Measurements from ENCODE around the gene MACROD1. TPM values are rescaled to one million over a fixed set of nuclear protein-coding genes. Genes with fewer than 3 reads are reported as not detected.

Gene MACROD1
- total and polyA plus RNA-seq, 10 of the 15 experiments (the other 5 are each of a cell fraction or from before 2014, with no cell fraction given) = 1.2 to 22.7 (median 11.3) TPM; not detected in 1

DNA sequence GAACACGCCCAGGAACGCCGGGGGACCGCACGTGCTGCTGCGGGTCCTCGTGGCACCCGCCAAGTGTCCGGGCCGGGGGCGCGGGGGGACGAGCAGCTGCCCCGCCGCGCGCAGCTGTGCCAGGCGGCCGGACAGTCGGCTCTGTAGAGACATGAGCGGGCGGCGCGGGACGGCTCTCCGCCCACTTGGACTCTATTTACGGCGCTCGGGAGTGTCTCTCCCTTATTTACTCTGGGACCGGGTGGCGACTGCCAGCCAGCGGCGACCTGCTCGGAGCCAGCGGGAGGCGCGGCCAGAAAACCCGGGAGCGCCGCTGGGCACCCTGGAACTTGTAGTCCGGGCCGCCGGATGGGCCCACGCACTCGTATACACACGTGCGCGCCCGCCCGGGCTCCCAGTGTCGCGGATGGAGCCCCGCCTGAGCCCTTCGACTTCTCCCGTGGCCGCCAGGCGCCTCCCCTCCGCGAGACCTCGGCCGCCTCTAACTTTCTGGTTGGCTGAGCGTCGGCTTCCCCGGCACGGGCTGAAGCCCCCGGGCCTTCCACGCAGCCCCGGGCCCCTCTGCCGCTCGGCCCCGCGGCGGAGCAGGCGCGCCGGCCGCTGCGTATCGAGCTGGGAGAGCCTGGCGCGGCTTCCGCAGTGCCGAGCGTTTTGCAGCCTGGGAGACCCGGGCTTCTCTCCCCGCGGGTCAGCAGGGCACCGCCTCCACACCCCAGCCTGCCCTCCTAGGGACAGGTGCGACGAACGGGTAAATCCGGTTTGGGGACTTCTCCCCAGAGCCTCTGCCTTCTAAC is at the start of gene MACROD1 (continued):
- TF ChIP-seq, protein P1, sequence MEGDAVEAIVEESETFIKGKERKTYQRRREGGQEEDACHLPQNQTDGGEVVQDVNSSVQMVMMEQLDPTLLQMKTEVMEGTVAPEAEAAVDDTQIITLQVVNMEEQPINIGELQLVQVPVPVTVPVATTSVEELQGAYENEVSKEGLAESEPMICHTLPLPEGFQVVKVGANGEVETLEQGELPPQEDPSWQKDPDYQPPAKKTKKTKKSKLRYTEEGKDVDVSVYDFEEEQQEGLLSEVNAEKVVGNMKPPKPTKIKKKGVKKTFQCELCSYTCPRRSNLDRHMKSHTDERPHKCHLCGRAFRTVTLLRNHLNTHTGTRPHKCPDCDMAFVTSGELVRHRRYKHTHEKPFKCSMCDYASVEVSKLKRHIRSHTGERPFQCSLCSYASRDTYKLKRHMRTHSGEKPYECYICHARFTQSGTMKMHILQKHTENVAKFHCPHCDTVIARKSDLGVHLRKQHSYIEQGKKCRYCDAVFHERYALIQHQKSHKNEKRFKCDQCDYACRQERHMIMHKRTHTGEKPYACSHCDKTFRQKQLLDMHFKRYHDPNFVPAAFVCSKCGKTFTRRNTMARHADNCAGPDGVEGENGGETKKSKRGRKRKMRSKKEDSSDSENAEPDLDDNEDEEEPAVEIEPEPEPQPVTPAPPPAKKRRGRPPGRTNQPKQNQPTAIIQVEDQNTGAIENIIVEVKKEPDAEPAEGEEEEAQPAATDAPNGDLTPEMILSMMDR (IDR thresholded peaks at IDR 0.05 in 2 of 3, conservative IDR thresholded peaks at IDR 0.05 in 1 of 3; ENCODE audit: control insufficient read depth in 2 of 3, extremely low read depth in 1 of 3, insufficient read depth in 1 of 3, low read depth in 3 of 3, low read length in 3 of 3) = 0 out of 6 replicates have a peak, but pooled peaks of 1 of the 3 experiments have one; percentile 4
- TF ChIP-seq, protein P2, sequence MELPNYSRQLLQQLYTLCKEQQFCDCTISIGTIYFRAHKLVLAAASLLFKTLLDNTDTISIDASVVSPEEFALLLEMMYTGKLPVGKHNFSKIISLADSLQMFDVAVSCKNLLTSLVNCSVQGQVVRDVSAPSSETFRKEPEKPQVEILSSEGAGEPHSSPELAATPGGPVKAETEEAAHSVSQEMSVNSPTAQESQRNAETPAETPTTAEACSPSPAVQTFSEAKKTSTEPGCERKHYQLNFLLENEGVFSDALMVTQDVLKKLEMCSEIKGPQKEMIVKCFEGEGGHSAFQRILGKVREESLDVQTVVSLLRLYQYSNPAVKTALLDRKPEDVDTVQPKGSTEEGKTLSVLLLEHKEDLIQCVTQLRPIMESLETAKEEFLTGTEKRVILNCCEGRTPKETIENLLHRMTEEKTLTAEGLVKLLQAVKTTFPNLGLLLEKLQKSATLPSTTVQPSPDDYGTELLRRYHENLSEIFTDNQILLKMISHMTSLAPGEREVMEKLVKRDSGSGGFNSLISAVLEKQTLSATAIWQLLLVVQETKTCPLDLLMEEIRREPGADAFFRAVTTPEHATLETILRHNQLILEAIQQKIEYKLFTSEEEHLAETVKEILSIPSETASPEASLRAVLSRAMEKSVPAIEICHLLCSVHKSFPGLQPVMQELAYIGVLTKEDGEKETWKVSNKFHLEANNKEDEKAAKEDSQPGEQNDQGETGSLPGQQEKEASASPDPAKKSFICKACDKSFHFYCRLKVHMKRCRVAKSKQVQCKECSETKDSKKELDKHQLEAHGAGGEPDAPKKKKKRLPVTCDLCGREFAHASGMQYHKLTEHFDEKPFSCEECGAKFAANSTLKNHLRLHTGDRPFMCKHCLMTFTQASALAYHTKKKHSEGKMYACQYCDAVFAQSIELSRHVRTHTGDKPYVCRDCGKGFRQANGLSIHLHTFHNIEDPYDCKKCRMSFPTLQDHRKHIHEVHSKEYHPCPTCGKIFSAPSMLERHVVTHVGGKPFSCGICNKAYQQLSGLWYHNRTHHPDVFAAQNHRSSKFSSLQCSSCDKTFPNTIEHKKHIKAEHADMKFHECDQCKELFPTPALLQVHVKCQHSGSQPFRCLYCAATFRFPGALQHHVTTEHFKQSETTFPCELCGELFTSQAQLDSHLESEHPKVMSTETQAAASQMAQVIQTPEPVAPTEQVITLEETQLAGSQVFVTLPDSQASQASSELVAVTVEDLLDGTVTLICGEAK (IDR thresholded peaks at IDR 0.05; ENCODE audit: borderline replicate concordance) = no peak
- TF ChIP-seq GATAD2B (conservative IDR thresholded peaks at IDR 0.05; ENCODE audit: low read depth) = peak; percentile 83
- TF ChIP-seq, protein P3, sequence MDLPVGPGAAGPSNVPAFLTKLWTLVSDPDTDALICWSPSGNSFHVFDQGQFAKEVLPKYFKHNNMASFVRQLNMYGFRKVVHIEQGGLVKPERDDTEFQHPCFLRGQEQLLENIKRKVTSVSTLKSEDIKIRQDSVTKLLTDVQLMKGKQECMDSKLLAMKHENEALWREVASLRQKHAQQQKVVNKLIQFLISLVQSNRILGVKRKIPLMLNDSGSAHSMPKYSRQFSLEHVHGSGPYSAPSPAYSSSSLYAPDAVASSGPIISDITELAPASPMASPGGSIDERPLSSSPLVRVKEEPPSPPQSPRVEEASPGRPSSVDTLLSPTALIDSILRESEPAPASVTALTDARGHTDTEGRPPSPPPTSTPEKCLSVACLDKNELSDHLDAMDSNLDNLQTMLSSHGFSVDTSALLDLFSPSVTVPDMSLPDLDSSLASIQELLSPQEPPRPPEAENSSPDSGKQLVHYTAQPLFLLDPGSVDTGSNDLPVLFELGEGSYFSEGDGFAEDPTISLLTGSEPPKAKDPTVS (IDR thresholded peaks at IDR 0.05; ENCODE audit: low read depth, low read length) = no peak
- TF ChIP-seq RBBP5 (conservative IDR thresholded peaks at IDR 0.05) = no peak
- no peak for TF ChIP-seq CREB1 (IDR thresholded peaks at IDR 0.05; ENCODE audit: low read depth)
- TF ChIP-seq POLR2AphosphoS5 (IDR thresholded peaks at IDR 0.05; ENCODE audit: low read length) = no peak
- TF ChIP-seq BACH1 (IDR thresholded peaks at IDR 0.05; ENCODE audit: borderline replicate concordance) = peak; percentile 78
- no peak for TF ChIP-seq NFYB (IDR thresholded peaks at IDR 0.05; ENCODE audit: insufficient read depth, low read depth, low read length)
- TF ChIP-seq, protein P4, sequence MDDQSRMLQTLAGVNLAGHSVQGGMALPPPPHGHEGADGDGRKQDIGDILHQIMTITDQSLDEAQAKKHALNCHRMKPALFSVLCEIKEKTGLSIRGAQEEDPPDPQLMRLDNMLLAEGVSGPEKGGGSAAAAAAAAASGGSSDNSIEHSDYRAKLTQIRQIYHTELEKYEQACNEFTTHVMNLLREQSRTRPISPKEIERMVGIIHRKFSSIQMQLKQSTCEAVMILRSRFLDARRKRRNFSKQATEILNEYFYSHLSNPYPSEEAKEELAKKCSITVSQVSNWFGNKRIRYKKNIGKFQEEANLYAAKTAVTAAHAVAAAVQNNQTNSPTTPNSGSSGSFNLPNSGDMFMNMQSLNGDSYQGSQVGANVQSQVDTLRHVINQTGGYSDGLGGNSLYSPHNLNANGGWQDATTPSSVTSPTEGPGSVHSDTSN (IDR thresholded peaks at IDR 0.05; ENCODE audit: insufficient replicate concordance, low read depth, low read length) = no peak
- TF ChIP-seq EP300 (IDR thresholded peaks at IDR 0.05; ENCODE audit: borderline replicate concordance in 1 of 2, control insufficient read depth in 1 of 2, low read depth in 2 of 2, low read length in 2 of 2) = no peak
- no peak for TF ChIP-seq MTA3 (IDR thresholded peaks at IDR 0.05; ENCODE audit: borderline replicate concordance, low read length)
- TF ChIP-seq, protein P5, sequence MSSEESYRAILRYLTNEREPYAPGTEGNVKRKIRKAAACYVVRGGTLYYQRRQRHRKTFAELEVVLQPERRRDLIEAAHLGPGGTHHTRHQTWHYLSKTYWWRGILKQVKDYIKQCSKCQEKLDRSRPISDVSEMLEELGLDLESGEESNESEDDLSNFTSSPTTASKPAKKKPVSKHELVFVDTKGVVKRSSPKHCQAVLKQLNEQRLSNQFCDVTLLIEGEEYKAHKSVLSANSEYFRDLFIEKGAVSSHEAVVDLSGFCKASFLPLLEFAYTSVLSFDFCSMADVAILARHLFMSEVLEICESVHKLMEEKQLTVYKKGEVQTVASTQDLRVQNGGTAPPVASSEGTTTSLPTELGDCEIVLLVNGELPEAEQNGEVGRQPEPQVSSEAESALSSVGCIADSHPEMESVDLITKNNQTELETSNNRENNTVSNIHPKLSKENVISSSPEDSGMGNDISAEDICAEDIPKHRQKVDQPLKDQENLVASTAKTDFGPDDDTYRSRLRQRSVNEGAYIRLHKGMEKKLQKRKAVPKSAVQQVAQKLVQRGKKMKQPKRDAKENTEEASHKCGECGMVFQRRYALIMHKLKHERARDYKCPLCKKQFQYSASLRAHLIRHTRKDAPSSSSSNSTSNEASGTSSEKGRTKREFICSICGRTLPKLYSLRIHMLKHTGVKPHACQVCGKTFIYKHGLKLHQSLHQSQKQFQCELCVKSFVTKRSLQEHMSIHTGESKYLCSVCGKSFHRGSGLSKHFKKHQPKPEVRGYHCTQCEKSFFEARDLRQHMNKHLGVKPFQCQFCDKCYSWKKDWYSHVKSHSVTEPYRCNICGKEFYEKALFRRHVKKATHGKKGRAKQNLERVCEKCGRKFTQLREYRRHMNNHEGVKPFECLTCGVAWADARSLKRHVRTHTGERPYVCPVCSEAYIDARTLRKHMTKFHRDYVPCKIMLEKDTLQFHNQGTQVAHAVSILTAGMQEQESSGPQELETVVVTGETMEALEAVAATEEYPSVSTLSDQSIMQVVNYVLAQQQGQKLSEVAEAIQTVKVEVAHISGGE (CRISPR knock-in tag; IDR thresholded peaks at IDR 0.05) = no peak
- peak; percentile 91 for TF ChIP-seq IKZF1 (conservative IDR thresholded peaks at IDR 0.05)
- no peak for TF ChIP-seq ZZZ3 (IDR thresholded peaks at IDR 0.05; ENCODE audit: control insufficient read depth, insufficient read length, low read depth)
- TF ChIP-seq DPF2 (IDR thresholded peaks at IDR 0.05) = 0 out of 2 replicates have a peak, but pooled peaks have one; percentile 46

All from GM12878 (cell line).